Measurements from ENCODE around the gene NOP14.
"Not testable (repeated sequence)": the region's sequence is repeated elsewhere in the genome, so short reads cannot be mapped to it uniquely, and the experiment has no call there.

The NOP14 gene

DNA sequence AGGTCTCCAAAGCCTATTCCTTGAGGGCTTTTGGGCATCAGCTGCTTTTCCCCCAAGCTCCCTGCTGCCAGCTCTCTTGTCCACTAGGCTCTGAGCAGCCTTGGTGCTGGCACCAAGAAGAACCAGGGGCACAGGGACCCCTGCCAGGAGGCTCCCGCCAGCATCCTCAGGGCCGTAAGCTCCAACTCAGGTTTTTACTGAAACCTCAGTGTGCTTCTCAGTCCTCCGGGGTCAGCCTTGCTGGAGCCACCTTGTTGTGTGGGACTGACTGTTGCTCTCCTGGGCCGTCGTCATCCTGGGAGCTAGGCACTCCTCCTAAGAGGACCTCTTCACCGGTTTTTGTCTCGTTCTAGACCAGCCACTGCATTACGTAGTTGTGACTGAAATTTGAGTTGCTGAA lies 38.9 kb downstream of the NOP14 start:
- no peak for TF ChIP-seq GABPA (IDR thresholded peaks at IDR 0.05; ENCODE audit: low read depth)
- TF ChIP-seq SPI1 (IDR thresholded peaks at IDR 0.05; ENCODE audit: borderline replicate concordance, low read depth), result no peak
- TF ChIP-seq POLR2AphosphoS5 (IDR thresholded peaks at IDR 0.05; ENCODE audit: low read depth), result no peak
- TF ChIP-seq, protein P1, sequence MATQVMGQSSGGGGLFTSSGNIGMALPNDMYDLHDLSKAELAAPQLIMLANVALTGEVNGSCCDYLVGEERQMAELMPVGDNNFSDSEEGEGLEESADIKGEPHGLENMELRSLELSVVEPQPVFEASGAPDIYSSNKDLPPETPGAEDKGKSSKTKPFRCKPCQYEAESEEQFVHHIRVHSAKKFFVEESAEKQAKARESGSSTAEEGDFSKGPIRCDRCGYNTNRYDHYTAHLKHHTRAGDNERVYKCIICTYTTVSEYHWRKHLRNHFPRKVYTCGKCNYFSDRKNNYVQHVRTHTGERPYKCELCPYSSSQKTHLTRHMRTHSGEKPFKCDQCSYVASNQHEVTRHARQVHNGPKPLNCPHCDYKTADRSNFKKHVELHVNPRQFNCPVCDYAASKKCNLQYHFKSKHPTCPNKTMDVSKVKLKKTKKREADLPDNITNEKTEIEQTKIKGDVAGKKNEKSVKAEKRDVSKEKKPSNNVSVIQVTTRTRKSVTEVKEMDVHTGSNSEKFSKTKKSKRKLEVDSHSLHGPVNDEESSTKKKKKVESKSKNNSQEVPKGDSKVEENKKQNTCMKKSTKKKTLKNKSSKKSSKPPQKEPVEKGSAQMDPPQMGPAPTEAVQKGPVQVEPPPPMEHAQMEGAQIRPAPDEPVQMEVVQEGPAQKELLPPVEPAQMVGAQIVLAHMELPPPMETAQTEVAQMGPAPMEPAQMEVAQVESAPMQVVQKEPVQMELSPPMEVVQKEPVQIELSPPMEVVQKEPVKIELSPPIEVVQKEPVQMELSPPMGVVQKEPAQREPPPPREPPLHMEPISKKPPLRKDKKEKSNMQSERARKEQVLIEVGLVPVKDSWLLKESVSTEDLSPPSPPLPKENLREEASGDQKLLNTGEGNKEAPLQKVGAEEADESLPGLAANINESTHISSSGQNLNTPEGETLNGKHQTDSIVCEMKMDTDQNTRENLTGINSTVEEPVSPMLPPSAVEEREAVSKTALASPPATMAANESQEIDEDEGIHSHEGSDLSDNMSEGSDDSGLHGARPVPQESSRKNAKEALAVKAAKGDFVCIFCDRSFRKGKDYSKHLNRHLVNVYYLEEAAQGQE (IDR thresholded peaks at IDR 0.05; ENCODE audit: insufficient replicate concordance, low read depth), result no peak
- no peak for TF ChIP-seq CTCF (IDR thresholded peaks at IDR 0.05; ENCODE audit: insufficient read depth, low read length)
- DNase-seq (ENCODE audit: low read depth in 1 of 2, low spot score in 1 of 2), result no peak
- Histone ChIP-seq H3K27me3 (ENCODE audit: insufficient read depth, poor library complexity, severe bottlenecking) (no peaks in the 10 kb centered on the region), H3K27ac (replicated peaks) (no peak overlapping the region), H3K4me3 (replicated peaks; ENCODE audit: insufficient read depth, low read length) (no peak overlapping the region)

DNA sequence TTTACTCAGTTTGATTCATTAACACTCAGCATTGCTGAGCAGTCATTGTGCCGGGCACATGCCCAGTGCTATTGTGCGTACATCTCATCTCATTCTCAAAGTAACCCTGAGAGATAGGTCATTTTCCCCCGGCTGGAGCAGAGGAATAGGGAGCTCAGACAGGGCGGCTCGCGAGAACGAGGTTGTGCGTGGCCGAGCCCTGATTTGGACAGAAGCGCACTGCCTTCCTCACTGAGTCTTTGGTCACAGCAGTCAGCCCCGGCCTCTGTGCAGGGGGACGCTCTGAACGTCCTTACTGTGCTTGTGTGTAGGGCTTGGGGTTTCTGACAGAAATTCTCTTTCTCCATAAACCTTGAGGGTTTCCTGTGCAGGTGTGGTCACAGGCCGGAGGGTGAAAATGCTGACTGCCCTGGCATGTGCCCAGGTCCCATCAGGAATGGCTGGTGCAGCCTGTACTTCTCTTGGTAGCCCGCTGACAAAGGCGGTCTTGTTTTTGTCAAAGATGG lies 39.5 kb downstream of the NOP14 start:
- TF ChIP-seq SPI1 (IDR thresholded peaks at IDR 0.05; ENCODE audit: borderline replicate concordance, low read depth) (no peak), GABPA (IDR thresholded peaks at IDR 0.05; ENCODE audit: low read depth) (no peak), POLR2AphosphoS5 (IDR thresholded peaks at IDR 0.05; ENCODE audit: low read depth) (no peak), CTCF (IDR thresholded peaks at IDR 0.05; ENCODE audit: insufficient read depth, low read length) (no peak)
- TF ChIP-seq, protein P1 (IDR thresholded peaks at IDR 0.05; ENCODE audit: insufficient replicate concordance, low read depth), result no peak
- no peak for DNase-seq (ENCODE audit: low read depth in 1 of 2, low spot score in 1 of 2)
- no peak overlapping the region for H3K27ac ChIP-seq (replicated peaks)

DNA sequence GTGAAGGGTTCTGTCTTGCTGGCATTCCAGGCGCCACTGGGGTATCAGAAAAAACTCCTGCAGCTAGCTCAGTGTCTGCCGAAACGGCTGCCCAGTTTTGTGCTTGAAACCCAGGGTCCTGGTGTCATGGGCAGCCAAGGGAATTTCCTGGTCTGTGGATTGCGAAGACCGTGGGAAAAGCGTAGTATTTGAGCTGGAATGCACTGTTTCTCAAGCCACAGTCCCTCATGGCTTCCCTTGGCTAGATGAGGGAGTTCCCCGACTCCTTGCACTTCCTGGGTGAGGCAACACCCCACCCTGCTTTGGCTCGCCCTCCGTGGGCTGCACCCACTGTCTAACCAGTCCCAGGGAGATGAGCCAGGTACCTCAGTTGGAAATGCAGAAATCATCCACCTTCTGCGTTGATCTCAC lies 40.1 kb downstream of the NOP14 start:
- TF ChIP-seq GABPA (IDR thresholded peaks at IDR 0.05; ENCODE audit: low read depth) (no peak), CTCF (IDR thresholded peaks at IDR 0.05; ENCODE audit: insufficient read depth, low read length) (no peak), SPI1 (IDR thresholded peaks at IDR 0.05; ENCODE audit: borderline replicate concordance, low read depth) (no peak), POLR2AphosphoS5 (IDR thresholded peaks at IDR 0.05; ENCODE audit: low read depth) (no peak)
- TF ChIP-seq, protein P1 (IDR thresholded peaks at IDR 0.05; ENCODE audit: insufficient replicate concordance, low read depth), result no peak
- Histone ChIP-seq H3K27ac (replicated peaks) (no peak overlapping the region), H3K27me3 (ENCODE audit: insufficient read depth, poor library complexity, severe bottlenecking) (no peaks in the 10 kb centered on the region), H3K4me3 (replicated peaks; ENCODE audit: insufficient read depth, low read length) (no peak overlapping the region)
- no peak for DNase-seq (ENCODE audit: low read depth in 1 of 2, low spot score in 1 of 2)

More for the DNA sequence above, 39.5 kb downstream of the NOP14 start:
- Histone ChIP-seq H3K27me3 (ENCODE audit: insufficient read depth, poor library complexity, severe bottlenecking) (no peaks in the 10 kb centered on the region), H3K4me3 (replicated peaks; ENCODE audit: insufficient read depth, low read length) (no peak overlapping the region)

- H3K27me3 ChIP-seq (ENCODE audit: insufficient read depth, poor library complexity, severe bottlenecking); H3K4me3 ChIP-seq (replicated peaks; ENCODE audit: insufficient read depth, low read length); DNase-seq (ENCODE audit: low read depth in 1 of 2, low spot score in 1 of 2); H3K27ac ChIP-seq (replicated peaks): not testable (repeated sequence)
Measured at GRCh38 chr4:2922453-2923101, 40.6 kb downstream of the NOP14 start.

GRCh38 chr4:2918714-2919113 lies 44.5 kb downstream of the NOP14 start:
- DNase-seq (ENCODE audit: low read depth in 1 of 2, low spot score in 1 of 2); H3K27ac ChIP-seq (replicated peaks); H3K27me3 ChIP-seq (ENCODE audit: insufficient read depth, poor library complexity, severe bottlenecking); H3K4me3 ChIP-seq (replicated peaks; ENCODE audit: insufficient read depth, low read length): not testable (repeated sequence)

DNA sequence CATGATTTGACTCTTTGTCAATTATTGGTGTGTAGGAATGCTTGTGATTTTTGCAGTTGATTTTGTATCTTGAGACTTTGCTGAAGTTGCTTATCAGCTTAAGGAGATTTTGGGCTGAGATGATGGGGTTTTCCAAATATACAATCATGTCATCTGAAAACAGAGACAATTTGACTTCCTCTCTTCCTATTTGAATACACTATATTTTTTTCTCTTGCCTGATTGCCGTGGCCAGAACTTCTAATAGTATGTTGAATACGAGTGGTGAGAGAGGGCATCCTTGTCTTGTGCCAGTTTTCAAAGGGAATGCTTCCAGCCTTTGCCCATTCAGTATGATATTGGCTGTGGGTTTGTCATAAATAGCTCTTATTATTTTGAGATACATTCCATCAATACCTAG lies 44.9 kb downstream of the NOP14 start:
- not testable (repeated sequence) for H3K27ac ChIP-seq (replicated peaks); H3K27me3 ChIP-seq (ENCODE audit: insufficient read depth, poor library complexity, severe bottlenecking); DNase-seq (ENCODE audit: low read depth in 1 of 2, low spot score in 1 of 2); H3K4me3 ChIP-seq (replicated peaks; ENCODE audit: insufficient read depth, low read length)
